Heart left ventricle (tissue), 16 donors: ENCODE results near the gene NELL1. TPM values are rescaled to one million over a fixed set of nuclear protein-coding genes. Genes with fewer than 3 reads are reported as not detected.

Source experiments
- ATAC-seq, 4 donors: fragments of 200-7000 bp; cut with Tn5 transposase; one replicate each; pipeline ENCODE4 v1.9.1; 2020 to 2022; ENCODE audit warnings: moderate library complexity in 4 of 4, mild to moderate bottlenecking in 3 of 4, moderate number of reproducible peaks in 1 of 4
- DNase-seq, 5 donors: peaks; one replicate each; pipeline ENCODE4 v3.0.0-alpha.2; 2020
- H3K27ac ChIP-seq, 12 donors: fragments of 200-600 bp; sonication (generic) in 4 of 12; one replicate each; pipeline versions ENCODE4 v1.5.0 to v1.8.0; 2016 to 2022; ENCODE audit warnings: mild to moderate bottlenecking in 2 of 12
- H3K27me3 ChIP-seq, 9 donors: fragments of 200-600 bp; sonication (generic) in 2 of 9; one replicate each; pipeline versions ENCODE4 v1.5.1 to v1.8.0; 2016 to 2022; ENCODE audit warnings: mild to moderate bottlenecking in 3 of 9
- H3K36me3 ChIP-seq, 9 donors: fragments of 200-600 bp; sonication (generic) in 2 of 9; one replicate each; pipeline versions ENCODE4 v1.5.0 to v1.8.0; 2018 to 2022; ENCODE audit warnings: mild to moderate bottlenecking in 2 of 9
- H3K4me1 ChIP-seq, 12 donors: fragments of 200-600 bp; sonication (generic) in 4 of 12; one replicate each; pipeline versions ENCODE4 v1.5.0 to v1.8.0; 2016 to 2022; ENCODE audit warnings: mild to moderate bottlenecking in 3 of 12
- H3K4me3 ChIP-seq, 12 donors: fragments of 200-600 bp; sonication (generic) in 4 of 12; one replicate each; pipeline versions ENCODE4 v1.5.0 to v1.8.0; 2017 to 2022; ENCODE audit warnings: mild to moderate bottlenecking in 9 of 12, moderate library complexity in 4 of 12
- H3K9me3 ChIP-seq, 12 donors: fragments of 200-600 bp; sonication (generic) in 4 of 12; one replicate each; pipeline versions ENCODE4 v1.5.0 to v1.8.0; 2016 to 2022; ENCODE audit warnings: mild to moderate bottlenecking in 1 of 12
- CTCF ChIP-seq, 12 donors: fragments of 200-600 bp; sonication (generic) in 4 of 12; IDR thresholded peaks; one replicate each; pipeline versions ENCODE4 v1.5.0 to v1.8.0; 2018 to 2022; ENCODE audit warnings: antibody characterized with exemption in 12 of 12, mild to moderate bottlenecking in 5 of 12
- POLR2A ChIP-seq, 2 donors: fragments of 450-650 bp; IDR thresholded peaks; one replicate each; pipeline ENCODE4 v1.6.1; 2017; ENCODE audit warnings: antibody characterized with exemption in 2 of 2, mild to moderate bottlenecking in 2 of 2, moderate library complexity in 2 of 2
- WGBS, 4 donors: extraction: QIAGEN DNeasy Blood & Tissue Kit in 2 of 4; methylation state at CpG; one replicate each; pipeline versions ENCODE4 v1.1.5 to v1.1.7; 2013 to 2018; 5-methylcytosine and 5-hydroxymethylcytosine counted together
- intact Hi-C, 10 donors: fragments of 100-400 bp; cut with DNase I; formaldehyde crosslinking; loops; one replicate each; pipeline versions ENCODE4 v1.11.1 to v1.14.2; 2022
- polyA plus RNA-seq, 2 donors: library from polyadenylated mRNA; stranded (reverse); fragments of 200-250 nt; gene quantifications; one replicate each; pipeline ENCODE4 v1.2.3, GENCODE V29; 2013
- total RNA-seq, 9 donors: library from RNA; depleted of rRNA in 2 of 9; stranded (reverse); fragments of >200 nt in 2 of 9; fragmentation: NEBNext Ultra II Directional in 3 of 9; extraction: Animal tissue kit (Norgen Biotek cat#: 25700) in 3 of 9; gene quantifications; one replicate each; pipeline versions ENCODE4 v1.1.0 to v1.2.4, GENCODE V29; 2016 to 2023
- donor health status: ischemic (EF 13 %, LVEDD 7.1; RV severe dilation, severe dysfunction).
- donor health status: healthy with polysubstance abuse.
- donor health status: DM: no; HTN: yes; CAD: no.
- donor health status: DM: no; HTN: no; CAD: no.
- donor health status: ischemic (EF 25% LVEDD 6.9; RV normal size, moderate dysfunction).
- donor health status: ischemic (EF 25% LVEDD 5.7; RV mildly dilated, moderate dysfunction).
- donor health status: healthy.
- donor health status: DM: yes; HTN: yes; CAD: no.
- donor health status: ischemic (EF 35%, LVEDD 5.7; RV mildly dilated, moderate dysfunction).
- donor health status: nonischemic (EF 11% LVEDD 7.7; RV severe dilation, severe dysfunction).
- donor health status: DM: yes; HTN: yes; CAD: no.
- donor health status: PGD.
- donor health status: ischemic (EF 29% LVEDD 5.4; RV normal size, mild dysfunction).
- donor health status: nonischemic (EF 23%, LVEDD 6.1; RV moderate dilation, normal function).

NELL1 gene
- total and polyA plus RNA-seq, 11 donors, result 1.6 TPM; not detected in 10

DNA sequence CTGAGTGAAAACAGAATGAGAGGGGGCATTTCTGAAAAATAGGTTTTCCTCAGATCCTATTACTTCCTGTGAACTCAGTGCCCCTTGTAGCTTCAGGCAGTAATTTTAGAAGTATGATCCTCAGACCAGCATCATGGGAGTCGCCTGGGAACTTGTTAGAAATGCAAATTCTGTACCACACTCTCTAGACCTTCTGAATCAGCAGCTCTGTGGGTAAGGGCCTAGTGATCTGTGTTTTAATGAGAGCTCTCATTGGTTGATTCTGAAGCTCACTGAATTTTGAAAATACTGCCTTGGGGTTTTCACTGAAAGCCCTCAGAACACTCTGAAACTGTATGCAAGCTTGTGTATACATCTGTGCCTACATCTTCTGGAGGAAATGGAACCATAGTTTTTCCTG, 876.3 kb downstream of the NELL1 start:
- Histone ChIP-seq H3K4me3 (no peak overlapping the region), H3K9me3 (no peaks in the 10 kb centered on the region), H3K27me3 (no peaks in the 10 kb centered on the region), H3K27ac (no peak overlapping the region), H3K4me1 (no peaks in the 10 kb centered on the region), H3K36me3 (no peaks in the 10 kb centered on the region)
- no peak for ATAC-seq
- no peak for TF ChIP-seq CTCF (IDR thresholded peaks at IDR 0.05)
- 19 to 60% (median 47%) methylated on average over 1 of the region's 1 CpG for WGBS, 4 donors
- intact Hi-C loops, result no loop called here
- no peak for DNase-seq

DNA sequence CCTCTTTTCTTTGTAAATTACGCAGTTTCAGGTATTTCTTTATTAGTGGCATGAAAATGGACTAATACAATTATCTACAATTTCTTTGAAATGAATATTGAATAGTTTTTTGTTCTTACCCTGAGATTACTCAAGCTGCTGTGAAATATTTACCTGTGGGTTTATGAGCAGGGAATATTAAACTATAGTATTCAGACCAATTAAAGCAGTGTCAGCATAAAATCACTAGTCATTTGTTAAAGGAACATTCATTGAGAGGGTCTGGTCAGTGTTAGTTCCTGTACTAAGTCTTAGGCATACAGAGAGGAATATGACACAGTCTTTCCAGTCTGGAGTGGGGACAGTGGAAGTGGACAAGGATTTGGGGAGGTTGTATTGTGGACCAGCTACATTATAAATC, 877.3 kb downstream of the NELL1 start:
- 13 to 59% (median 38%) methylated on average over 1 of the region's 1 CpG for WGBS, 4 donors
- intact Hi-C loops, result no loop called here
- ATAC-seq (no peak), DNase-seq (no peak)
- Histone ChIP-seq H3K27ac (no peak overlapping the region), H3K36me3 (no peaks in the 10 kb centered on the region), H3K27me3 (no peaks in the 10 kb centered on the region), H3K9me3 (no peaks in the 10 kb centered on the region), H3K4me3 (no peak overlapping the region), H3K4me1 (no peaks in the 10 kb centered on the region)
- TF ChIP-seq POLR2A (IDR thresholded peaks at IDR 0.05) (no peak), CTCF (IDR thresholded peaks at IDR 0.05) (no peak)

- no peaks in the 10 kb centered on the region for H3K4me1 ChIP-seq
- intact Hi-C loops, result no loop called here
- no peaks in the 10 kb centered on the region for H3K9me3 ChIP-seq
- no peak for DNase-seq
- H3K27me3 ChIP-seq, result no peaks in the 10 kb centered on the region
- 18 to 49% (median 45%) methylated on average over 1 of the region's 1 CpG for WGBS, 4 donors
- no peak for TF ChIP-seq CTCF (IDR thresholded peaks at IDR 0.05)
- no peak for TF ChIP-seq POLR2A (IDR thresholded peaks at IDR 0.05)
- ATAC-seq, result no peak
- H3K27ac ChIP-seq, result no peak overlapping the region
- H3K4me3 ChIP-seq, result no peak overlapping the region
- H3K36me3 ChIP-seq, result no peaks in the 10 kb centered on the region
Measured at GRCh38 chr11:21552911-21553310, 883.5 kb downstream of the NELL1 start.

DNA sequence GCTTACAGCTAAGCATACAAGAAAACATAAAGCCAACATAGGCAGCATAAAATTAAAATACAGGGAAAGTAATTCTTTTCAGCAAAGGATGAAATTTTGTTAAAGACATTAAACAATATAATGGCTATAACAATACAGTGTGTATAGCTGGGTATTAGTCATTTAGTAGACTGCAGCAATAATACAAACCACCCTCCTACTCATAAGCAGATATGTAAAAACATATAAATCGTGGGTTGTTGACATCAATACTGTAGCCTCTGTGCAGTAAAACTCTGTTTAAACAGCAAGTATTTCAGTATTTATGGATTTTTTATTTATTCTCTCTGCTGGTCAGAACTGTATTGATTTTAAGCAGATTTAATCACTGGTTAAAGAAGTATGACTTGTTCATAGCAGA, 884.4 kb downstream of the NELL1 start:
- Histone ChIP-seq H3K27me3 (no peaks in the 10 kb centered on the region), H3K4me1 (no peaks in the 10 kb centered on the region), H3K9me3 (no peaks in the 10 kb centered on the region), H3K4me3 (no peak overlapping the region), H3K36me3 (no peaks in the 10 kb centered on the region), H3K27ac (no peak overlapping the region)
- no peak for DNase-seq
- TF ChIP-seq POLR2A (IDR thresholded peaks at IDR 0.05), result no peak
- no peak for TF ChIP-seq CTCF (IDR thresholded peaks at IDR 0.05)
- 53 to 63% (median 59%) methylated on average over 1 of the region's 1 CpG for WGBS, 4 donors
- no peak for ATAC-seq
- intact Hi-C loops, result no loop called here
